NCI-H526 treated with DMSO at 0.1 percent for 48 hours (cell line): ENCODE data around the gene TBX15.

Experiments used
- DNase-seq: peaks from one replicate; lab custom pipeline; 2025; lab: John Stamatoyannopoulos, UW

TBX15 gene

GRCh38 chr1:118890851-118891384 lies 97.2 kb downstream of the TBX15 start:
- DNase-seq: no peak

GRCh38 chr1:118884946-118885345 lies 103.2 kb downstream of the TBX15 start:
- DNase-seq: no peak

GRCh38 chr1:118881751-118882150 lies 106.4 kb downstream of the TBX15 start:
- DNase-seq: no peak

GRCh38 chr1:118878661-118879060 lies 109.5 kb downstream of the TBX15 start:
- no peak for DNase-seq

- no peak for DNase-seq
Measured at GRCh38 chr1:118877668-118878396, 110.3 kb downstream of the TBX15 start.

GRCh38 chr1:118871582-118872171 lies 116.5 kb downstream of the TBX15 start:
- DNase-seq: no peak

GRCh38 chr1:118868387-118868786 lies 119.8 kb downstream of the TBX15 start:
- no peak for DNase-seq

- DNase-seq: no peak
Measured at GRCh38 chr1:118866330-118866729, 121.8 kb downstream of the TBX15 start.

- DNase-seq: no peak
Measured at GRCh38 chr1:118863688-118864087, 124.5 kb downstream of the TBX15 start.

GRCh38 chr1:118862755-118863154 lies 125.4 kb downstream of the TBX15 start:
- DNase-seq: no peak

- DNase-seq: no peak
Measured at GRCh38 chr1:118861216-118861615, 126.9 kb downstream of the TBX15 start.

- DNase-seq: no peak
Measured at GRCh38 chr1:118859999-118860398, 128.1 kb downstream of the TBX15 start.

- DNase-seq: no peak
Measured at GRCh38 chr1:118846443-118846842, 141.7 kb downstream of the TBX15 start.

GRCh38 chr1:118842452-118843201 lies 145.5 kb downstream of the TBX15 start:
- no peak for DNase-seq

GRCh38 chr1:118841521-118841920 lies 146.6 kb downstream of the TBX15 start:
- no peak for DNase-seq
